ENCODE results near the gene KPNA2.
"Not testable (repeated sequence)": the region's sequence is repeated elsewhere in the genome, so short reads cannot be mapped to it uniquely, and the experiment has no call there.

Gene KPNA2

DNA sequence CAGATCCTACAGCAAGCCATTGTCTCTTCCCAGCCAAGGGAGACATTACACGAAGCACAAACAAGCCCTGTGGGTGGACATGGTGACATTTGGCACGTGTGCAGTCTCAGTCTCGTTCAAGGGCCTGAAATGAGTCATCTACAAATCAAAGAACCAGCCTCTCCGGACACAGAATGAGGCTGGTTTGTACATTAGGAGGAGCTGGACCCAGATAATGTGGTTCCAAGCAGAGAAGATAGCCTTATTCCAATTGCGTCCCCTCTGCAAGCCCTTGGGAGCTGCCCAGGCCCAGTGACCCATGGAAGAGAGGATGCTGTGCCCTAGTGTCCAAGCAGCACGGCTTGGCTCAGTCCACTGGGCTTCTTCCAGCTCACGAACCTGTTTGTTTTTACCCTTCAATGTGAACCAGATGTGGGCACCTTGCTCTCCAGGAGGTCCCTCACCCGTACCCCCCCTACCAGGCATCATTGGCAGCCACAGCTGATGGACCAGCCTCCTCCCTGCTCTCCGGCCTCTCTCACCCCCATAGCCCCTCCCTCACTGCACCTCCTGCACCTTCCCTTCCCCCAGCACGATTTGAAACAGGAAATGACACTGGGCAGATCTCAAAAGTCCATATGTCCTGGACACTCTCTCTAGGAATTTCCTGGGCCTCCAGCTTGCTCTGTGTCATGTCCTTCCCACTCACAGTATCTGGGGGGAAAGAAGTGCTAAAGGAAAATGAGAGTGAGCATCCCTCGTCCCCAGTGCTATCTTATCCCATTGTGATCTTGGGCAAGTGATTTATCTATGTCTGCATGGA is 26.2 kb downstream of the KPNA2 start:
- no peak for DNase-seq

DNA sequence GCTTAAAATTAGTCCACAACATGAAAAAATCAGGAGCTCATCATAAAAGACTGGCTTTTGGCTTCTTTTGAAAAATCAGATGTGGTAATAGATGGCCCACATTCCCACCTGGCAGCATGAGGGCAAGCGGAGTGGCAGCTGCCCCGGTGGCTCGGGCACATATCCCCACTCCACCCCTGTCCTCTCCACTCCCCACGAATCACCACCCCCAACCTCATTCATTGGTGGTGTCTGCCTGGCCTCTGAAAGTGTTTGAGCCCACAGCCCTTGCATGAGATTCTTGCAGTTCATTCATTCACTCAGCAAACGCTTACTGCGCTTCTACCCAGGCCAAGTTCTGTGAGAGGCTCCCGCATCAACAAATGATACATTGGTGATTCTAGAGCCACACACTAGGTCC is 29.8 kb downstream of the KPNA2 start:
- DNase-seq, result not testable (repeated sequence)

DNA sequence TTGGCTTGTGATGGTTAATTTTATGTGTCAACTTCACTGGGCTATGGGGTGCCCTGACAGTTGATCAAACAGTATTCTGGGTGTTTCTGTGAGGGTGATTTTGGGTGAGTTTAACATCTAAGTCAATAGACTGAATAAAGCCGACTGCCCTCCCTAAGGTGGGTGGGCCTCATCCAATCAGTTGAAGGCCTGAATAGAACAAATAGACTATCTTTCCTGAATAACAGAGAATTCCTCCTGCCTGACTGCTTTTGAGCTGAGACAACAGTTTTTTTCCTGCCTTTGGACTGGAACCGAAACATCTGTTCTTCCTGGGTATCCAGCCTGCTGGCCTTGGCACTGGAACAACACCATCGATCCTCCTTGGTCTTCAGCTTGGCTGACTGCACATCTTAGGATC is 33.0 kb downstream of the KPNA2 start:
- DNase-seq, result peak; percentile 10

DNA sequence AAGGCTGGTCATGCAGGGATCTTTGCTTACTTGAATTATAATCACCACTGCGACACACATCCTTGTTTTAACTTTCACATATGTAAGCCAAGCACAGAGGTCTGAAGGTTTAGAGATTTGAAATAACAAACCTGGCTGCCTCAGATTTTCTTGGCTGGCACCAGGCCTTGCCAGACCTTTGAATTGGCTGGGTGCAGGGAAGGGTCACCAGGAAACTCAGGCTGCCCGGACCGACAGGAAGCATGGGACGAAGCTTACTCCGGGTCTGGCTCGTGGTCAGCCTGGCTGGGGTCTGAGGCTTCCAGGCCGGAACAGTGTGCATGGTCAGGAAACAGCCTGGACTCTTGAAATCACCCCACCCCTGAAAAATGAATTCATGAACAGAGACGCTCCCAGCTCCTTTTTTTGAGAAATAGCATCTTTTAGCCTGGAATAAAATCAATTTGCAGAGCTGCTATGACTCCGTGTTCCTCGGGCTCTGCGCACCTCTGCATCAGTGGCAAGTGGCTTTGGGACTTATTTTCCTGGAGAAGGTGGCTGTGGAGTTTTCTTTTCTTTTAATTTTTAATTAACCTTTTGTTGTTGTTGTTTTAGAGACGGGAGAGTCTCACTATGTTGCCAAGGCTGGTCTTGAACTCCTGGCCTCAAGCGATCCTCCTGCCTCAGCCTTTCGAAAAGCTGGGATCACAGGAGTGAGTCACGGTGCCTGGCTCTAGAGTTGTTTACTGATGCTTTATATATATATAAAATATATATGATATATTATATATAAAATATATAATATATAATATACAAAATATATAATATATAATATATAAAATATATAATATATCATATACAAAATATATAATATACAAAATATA is 35.3 kb downstream of the KPNA2 start:
- peak; percentile 61 for DNase-seq

DNA sequence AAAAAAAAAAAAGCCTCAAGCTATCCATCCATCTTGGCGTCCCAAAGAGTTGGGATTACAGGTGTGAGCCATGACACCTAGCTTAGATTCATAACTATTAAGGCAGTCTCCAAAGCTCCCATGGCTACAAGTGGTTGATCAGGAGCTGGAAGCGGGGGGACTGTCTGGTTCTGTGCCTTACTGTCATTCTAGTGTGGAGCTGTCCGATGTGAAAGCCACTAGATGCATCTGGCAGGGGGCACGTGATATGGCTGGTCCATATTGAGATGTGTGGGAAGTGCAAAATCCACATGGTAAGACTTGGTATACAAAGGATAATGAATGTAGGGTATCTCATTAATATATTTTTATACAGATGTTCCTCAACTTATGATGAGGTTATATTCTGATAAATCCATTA is 38.7 kb downstream of the KPNA2 start:
- peak; percentile 27 for DNase-seq

DNA sequence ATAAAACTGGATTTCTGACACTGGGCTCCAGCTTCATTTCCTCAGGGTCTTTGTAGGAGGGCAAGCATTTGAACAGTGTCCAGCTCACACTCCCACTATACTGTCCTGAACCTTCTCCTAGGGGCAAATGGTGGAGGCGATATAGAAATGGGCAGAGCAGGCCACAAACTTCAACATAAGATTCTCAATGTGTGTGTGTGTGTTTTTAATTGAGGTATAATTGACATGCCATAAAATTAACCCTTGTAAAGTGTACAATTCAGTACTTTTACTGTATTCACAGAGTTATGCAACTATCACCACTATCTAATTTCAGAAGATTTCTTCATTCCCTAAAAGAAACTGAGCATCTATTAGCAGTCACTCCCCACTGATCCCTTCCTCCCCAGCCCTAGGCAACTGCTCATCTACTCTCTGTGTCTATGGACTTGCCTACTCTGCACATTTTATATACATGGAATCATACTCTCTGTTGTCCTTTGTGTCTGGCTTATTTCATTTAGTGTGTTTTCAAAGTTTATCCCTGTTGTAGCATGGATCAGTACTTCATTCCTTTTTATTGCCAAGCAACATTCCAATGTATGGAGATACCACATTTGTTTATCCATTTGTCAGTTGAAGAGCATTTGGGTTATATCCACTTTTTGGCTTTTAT is 40.5 kb downstream of the KPNA2 start:
- DNase-seq, result not testable (repeated sequence)

DNA sequence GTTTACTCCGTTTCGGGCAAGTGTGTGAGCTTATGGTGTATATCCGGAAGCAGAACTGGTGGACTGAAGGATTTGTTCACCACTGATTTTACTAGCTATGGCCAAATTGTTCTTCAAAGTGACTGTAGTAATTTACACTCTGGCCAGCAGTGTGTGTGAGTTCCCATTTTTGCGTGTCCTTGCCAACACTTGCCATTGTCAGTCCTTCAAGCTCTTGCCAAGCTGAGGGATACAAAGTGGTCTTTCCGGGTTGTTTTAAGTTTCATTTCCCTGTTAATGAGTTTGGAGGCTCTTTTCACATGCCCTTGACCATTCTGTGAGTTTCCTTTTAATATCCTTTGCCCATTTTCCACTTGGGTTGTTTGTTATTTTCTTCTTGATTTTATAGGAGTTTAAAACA is 42.0 kb downstream of the KPNA2 start:
- not testable (repeated sequence) for DNase-seq

DNA sequence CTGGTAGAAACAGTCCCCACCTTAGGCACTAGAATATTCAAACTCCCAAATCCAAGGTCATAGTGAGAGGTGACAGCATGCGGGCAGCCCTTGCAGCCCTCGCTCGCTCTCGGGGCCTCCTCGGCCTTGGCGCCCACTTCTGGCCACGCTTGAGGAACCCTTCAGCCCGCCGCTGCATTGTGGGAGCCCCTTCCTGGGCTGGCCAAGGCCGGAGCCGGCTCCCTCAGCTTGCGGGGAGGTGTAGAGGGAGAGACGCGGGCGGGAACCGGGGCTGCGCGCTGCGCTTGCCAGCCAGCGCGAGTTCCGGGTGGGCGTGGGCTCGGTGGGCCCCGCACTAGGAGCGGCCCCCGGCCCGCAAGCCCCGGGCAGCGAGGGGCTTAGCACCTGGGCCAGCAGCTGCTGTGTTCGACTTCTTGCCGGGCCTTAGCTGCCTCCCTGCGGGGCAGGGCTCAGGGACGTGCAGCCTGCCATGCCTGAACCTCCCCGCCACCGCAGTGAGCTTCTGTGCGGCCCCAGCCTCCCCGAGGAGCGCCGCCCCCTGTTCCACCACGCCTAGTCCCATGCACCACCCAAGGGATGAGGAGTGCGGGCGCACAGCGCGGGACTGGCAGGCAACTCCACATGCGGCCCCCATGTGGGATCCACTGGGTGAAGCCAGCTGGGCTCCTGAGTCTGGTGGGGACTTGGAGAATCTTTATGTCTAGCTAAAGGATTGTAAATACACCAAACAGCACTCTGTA is 45.0 kb downstream of the KPNA2 start:
- peak; percentile 57 for DNase-seq

DNA sequence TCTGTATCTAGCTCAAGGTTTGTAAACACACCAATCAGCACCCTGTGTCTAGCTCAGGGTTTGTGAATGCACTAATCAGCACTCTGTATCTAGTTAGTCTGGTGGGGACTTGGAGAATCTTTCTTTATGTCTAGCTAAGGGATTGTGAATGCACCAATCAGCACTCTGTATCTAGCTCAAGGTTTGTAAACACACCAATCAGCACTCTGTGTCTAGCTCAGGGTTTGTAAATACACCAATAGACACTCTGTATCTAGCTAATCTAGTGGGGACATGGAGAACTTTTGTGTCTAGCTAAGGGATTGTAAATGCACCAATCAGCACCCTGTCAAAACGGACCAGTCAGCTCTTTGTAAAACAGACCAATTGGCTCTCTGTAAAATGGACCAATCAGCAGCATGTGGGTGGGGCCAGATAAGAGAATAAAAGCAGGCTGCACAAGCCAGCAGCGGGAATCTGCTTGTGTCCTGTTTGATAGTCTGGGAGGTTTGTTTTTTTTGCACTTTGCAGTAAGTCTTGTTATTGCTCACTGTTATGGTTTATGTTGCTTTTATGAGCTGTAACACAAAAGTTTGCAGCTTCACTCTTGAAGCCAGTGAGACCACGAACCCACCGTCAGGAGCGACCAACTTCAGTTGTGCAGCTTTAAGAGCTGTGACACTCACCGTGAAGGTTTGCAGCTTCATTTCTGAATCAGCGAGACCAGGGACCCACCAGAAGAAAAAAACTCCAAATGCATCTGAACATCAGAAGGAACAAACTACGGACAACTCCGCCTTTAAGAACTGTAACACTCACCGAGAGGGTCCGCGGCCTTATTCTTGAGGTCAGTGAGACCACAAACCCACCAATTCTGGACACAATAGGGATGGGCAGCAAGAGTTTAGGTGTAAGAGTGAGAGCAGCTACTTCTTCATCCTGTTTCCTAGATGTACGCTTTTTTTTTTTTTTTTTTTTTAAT is 46.0 kb downstream of the KPNA2 start:
- peak; percentile 21 for DNase-seq

DNA sequence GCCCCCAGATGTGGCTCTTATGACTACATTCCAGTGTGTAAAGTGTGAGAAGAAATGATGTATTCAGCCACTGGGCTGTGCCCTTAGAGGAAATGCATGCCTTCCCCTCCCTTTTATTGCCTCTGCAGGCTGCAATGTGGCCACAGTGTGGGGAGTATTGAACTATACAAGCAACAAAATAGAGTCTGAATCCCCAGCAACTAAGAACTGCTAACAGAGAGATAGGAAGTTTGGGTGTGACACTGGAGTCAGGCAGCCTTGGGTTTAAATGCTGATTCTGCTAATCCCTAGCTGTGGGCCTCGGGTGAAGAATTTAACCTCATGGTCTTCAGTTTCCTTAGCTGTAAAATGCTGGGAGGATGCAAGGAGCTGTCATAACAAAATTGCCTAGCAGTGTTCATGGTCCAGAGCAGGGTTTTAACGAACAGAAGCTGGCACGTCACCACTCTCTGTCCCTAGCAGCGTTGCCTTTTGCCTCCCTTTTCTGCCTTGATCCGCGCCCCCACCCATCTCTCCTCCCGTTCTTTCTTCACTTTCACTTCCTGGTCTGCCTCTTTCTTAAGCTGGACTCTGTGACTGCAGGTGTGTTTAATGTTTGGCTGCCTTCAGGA is 50.3 kb downstream of the KPNA2 start:
- DNase-seq, result peak; percentile 57

DNA sequence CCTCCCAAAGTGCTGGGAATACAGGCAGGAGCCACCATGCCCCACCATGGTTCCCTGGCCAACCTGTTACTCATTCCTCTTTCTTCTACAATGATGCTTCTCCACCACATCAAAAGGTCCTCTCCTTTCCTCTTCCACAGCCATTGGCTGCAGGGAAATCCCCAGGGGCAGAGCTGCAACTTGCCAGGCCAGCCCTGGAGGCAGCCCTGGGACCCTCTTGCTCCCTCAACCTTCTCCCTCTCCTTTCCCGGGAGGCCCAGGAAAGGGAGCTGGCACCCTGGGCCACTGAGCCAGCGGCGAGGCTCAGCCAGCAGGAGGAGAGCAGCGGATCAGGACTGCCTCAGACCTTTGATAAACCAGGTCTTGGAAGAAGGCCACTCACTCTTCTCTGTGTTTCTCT is 51.1 kb downstream of the KPNA2 start:
- DNase-seq, result peak; percentile 63

DNA sequence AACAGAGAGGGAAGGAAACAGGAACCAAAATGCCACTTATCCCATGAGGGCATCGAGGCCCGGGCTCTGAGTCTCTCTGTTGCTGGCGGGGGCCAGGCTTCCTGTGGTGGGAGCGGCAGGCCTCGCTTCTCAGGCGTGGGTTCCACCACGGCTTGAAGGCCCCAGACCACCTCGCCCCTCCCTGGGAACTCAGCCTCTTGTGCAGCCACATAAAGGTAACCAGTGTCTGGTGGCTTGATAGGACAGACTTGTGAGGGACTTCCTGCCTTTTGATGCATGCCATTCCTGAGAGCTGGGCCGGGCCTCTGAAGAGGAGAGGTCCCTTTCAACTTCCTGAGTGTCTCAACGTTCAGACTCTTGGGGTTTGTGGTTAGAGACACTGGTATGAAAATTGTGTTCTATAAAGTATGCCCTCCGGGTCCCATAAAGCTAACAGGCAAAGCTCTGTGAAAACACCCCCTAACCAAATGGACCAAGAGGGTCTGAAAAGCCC is 51.6 kb downstream of the KPNA2 start:
- DNase-seq, result peak; percentile 71

DNA sequence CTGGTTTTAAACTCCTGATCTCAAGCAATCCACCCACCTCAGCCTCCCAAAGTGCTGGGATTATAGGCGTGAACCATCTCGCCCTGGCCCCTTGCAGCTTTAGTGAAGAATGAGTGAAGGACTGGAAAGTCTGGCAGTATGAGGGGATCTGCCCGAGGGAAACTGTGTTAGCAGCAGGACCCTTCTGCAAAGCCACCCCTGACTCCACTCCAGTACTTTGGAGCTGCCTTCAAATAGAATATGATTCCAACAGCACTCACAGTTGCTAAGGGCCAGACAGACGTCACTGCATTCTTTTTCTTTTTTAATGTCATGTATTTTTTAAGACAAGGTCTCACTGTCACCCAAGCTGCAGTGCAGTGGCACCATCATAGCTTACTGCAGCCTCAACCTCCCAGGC is 52.3 kb downstream of the KPNA2 start:
- DNase-seq, result no peak

DNA sequence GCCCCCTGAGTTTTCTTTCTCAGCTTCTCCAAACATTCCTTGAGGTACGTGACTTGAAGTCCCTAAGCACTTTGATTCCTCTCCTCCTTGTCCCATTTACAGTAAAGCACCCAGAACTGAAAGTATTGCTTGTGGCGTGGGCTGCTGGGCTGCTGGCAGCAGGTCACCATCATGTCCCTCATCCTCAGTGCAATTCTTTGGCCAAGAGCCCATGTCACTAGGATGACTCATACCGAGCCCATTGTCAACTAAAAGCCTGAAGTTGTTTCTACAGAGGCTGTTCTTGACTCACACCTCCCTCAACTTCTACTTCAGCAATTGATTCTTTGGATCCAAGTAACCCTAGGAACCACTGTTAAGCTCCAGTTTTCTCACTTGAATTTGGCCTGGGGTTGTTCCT is 54.3 kb downstream of the KPNA2 start:
- no peak for DNase-seq

DNA sequence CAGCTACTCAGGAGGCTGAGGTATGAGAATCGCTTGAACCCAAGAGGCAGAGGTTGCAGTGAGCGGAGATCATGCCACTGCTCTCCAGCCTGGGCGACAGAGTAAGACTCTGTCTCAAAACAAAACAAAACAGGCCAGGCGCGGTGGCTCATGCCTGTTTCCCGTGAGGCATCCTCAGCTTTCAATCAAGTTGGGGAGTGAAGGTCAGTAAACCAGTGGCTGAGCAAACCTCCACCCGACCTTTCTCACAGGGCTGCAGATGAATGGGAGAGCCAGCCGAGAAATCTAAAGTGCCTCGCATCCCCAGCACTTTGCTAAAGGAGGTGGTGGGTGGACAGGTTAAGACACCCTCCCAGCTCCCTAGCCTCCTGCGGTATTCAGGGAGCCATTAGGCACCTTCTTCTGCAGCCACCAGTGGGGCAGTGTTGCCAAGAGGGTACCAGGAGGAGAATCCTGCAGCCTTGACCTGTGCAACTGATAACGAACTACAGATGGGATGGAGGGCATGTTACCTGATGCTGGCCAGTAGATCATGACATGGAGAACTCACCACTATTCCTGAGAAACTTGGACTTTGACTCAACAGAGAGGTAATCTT is 59.0 kb downstream of the KPNA2 start:
- peak; percentile 59 for DNase-seq

DNA sequence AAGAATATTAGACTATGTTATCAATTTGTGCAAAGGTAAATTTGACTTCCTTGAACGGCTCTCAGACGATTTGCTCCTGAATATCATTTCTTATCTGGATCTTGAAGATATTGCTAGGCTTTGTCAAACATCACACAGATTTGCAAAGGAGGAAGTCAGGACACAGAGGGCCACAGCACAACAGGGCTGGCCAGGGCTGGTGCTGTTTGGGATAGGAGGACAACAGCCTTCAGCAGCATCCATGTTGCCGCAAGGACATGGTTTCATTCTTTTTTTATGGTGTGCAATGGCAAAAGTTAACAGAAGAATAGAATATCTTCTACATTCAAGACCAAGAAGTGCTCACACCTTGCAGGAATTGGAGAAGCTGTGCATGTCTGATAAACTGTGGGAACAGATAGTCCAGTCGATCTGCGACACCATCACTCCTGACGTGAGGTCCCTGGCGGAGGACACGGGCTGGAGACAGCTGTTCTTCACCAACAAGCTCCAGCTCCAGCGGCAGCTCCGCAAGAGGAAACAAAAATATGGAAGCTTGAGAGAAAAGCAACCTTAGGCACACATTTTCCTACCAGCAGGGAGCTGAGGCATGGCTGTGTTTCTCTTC is 59.8 kb downstream of the KPNA2 start:
- no peak for DNase-seq

DNA sequence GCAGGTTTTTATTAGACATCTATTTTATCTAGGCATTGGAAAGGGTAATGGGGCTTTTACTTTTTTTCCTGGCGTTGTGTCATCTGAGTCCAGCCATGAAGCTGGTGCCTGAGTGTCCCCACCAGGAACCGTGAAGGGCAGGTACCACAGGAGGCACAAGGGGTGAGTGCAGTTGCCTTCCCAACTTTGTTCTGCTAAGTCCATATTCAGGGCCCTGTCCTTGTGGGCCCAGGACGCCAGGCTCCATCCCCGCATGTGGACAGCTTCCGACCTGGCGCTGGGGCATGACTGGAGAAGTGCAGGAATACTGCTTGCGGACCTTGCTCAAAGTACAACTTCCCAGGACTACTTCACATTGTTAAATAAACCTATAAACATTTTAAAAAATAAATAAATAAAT is 60.6 kb downstream of the KPNA2 start:
- peak; percentile 54 for DNase-seq
